ENCODE measurements around the gene CRB3. TPM values are rescaled to one million over a fixed set of nuclear protein-coding genes. Genes with fewer than 3 reads are reported as not detected.

CRB3 gene
- total and polyA plus RNA-seq, 2 of the 8 experiments (the other 6 are each of a cell fraction or from before 2014, with no cell fraction given): 21.1 to 24.6 TPM

DNA sequence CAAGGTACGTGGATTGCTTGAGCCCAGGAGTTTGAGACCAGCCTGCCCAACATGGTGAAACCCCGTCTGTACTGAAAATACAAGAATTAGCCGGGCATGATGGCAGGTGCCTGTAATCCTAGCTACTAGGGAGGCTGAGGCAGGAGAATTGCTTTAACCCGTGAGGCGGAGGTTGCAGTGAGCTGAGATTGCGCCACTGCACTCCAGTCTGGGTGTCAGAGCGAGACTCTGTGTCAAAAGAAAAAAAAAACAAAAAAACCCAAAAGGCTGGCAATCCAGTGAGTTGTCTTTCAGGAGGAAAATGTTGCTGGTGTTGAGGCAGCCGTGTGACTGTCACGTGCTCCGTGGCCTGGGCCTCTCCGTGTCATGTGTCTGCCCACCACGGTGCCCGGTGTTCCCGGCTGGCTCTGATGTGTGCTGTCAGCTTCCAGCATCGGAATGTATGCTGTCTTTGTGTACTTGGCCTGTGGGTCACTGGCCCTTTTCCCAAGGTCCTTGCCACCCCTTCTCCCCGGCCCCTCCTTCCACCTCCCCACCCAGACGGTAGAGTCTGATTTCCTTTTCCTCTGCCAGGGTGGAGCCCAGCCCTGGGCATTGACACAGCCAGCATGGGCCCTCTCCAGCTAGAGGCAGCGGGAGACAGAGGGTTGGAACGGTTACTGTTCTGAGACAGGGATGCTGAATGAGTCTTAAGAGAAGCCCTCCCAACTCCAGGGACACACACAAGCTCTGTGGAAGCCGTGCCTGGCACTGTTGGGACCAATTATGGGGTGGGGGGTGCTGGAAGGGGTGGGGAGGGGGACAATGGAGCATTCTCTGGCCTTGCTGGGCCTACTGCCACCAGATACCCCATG is 45.3 kb downstream of the CRB3 start:
- Histone ChIP-seq H2BK20ac (ENCODE audit: low read length) (no peak overlapping the region), H3K18ac (ENCODE audit: extremely low read depth, low read length) (no peak overlapping the region), H3K14ac (ENCODE audit: insufficient read length) (no peak overlapping the region), H3K23me2 (ENCODE audit: low read depth, low read length) (no peaks in the 10 kb centered on the region), H3K79me2 (ENCODE audit: control insufficient read depth in 1 of 2, insufficient read depth in 2 of 2, low read length in 2 of 2) (no peaks in the 10 kb centered on the region), H3K4ac (replicated peaks; ENCODE audit: insufficient read length, low read depth, low read length) (no peak overlapping the region), H3K27me3 (replicated peaks in 1 of 4; ENCODE audit: control insufficient read depth in 3 of 4, extremely low read depth in 1 of 4, insufficient read depth in 3 of 4, low read length in 3 of 4) (no peaks in the 10 kb centered on the region), H3K56ac (replicated peaks; ENCODE audit: insufficient read length, low read depth, low read length) (no peak overlapping the region), H2BK120ac (replicated peaks; ENCODE audit: low read depth, low read length) (no peak overlapping the region), H2BK5ac (ENCODE audit: low read depth, low read length) (no peak overlapping the region), H3K4me3 (ENCODE audit: extremely low read depth in 1 of 4, insufficient read depth in 2 of 4, low read depth in 3 of 4, low read length in 4 of 4) (no peak overlapping the region), H2AK5ac (ENCODE audit: low read depth, low read length) (no peak overlapping the region), H3K9ac (replicated peaks in 1 of 4; ENCODE audit: extremely low read depth in 1 of 4, low read depth in 3 of 4, low read length in 3 of 4) (no peak overlapping the region), H3K79me1 (ENCODE audit: low read depth, low read length) (no peaks in the 10 kb centered on the region), H3K9me3 (ENCODE audit: insufficient read depth in 2 of 2, low read depth in 1 of 2, low read length in 1 of 2) (no peaks in the 10 kb centered on the region), H3K4me2 (ENCODE audit: insufficient read depth in 1 of 2, low read depth in 2 of 2, low read length in 2 of 2) (no peak overlapping the region), H3K36me3 (ENCODE audit: control insufficient read depth in 2 of 4, insufficient read depth in 4 of 4, low read length in 3 of 4) (no peaks in the 10 kb centered on the region), H4K91ac (replicated peaks; ENCODE audit: insufficient read length, low read length) (no peak overlapping the region), H4K5ac (ENCODE audit: insufficient read length, low read depth, low read length) (no peak overlapping the region), H2BK12ac (ENCODE audit: low read depth, low read length) (no peak overlapping the region), H2BK15ac (ENCODE audit: low read length) (no peak overlapping the region), H4K8ac (ENCODE audit: extremely low read depth, insufficient read depth, low read length) (no peak overlapping the region; the same call in none of the 2 replicates), H3K4me1 (replicated peaks in 1 of 4; ENCODE audit: control insufficient read depth in 3 of 4, insufficient read depth in 4 of 4, low read length in 3 of 4) (no peaks in the 10 kb centered on the region), H4K20me1 (replicated peaks in 1 of 2; ENCODE audit: control insufficient read depth in 1 of 2, insufficient read depth in 2 of 2, low read length in 2 of 2) (no peaks in the 10 kb centered on the region), H3K23ac (ENCODE audit: insufficient read length) (no peak overlapping the region), H3K27ac (ENCODE audit: low read depth, low read length) (no peak overlapping the region), H2AFZ (ENCODE audit: low read length) (no peak overlapping the region)
- DNase-seq (ENCODE audit: low read depth in 1 of 2, low spot score in 2 of 2): no peak
- no peak for FAIRE-seq
- POLR2A ChIA-PET (ENCODE audit: partially characterized antibody): no interaction called here
- WGBS, 2 experiments (ENCODE audit: extremely low coverage in 1 of 2, insufficient coverage in 1 of 2, insufficient read length in 1 of 2, insufficient replicate concordance in 2 of 2, low coverage in 1 of 2, low lambda C conversion rate in 2 of 2, missing lambda C conversion rate in 1 of 2): 88% methylated on average over 19 of the region's 20 CpGs; no CpG with 5 or more reads in 1 of the 2 experiments
- CTCF ChIA-PET (ENCODE audit: partially characterized antibody): interaction anchor here (0.7 to 4.7 kb wide), 2 partner anchors 27 to 122 kb away, joined by 3 to 19 read pairs; partner anchors contain the start of gene DENND1C
- TF ChIP-seq SRF (IDR thresholded peaks at IDR 0.05; ENCODE audit: low read depth, low read length) (no peak), CHD1 (IDR thresholded peaks at IDR 0.05; ENCODE audit: low read depth, low read length) (no peak), MAFK (IDR thresholded peaks at IDR 0.05; ENCODE audit: low read depth, low read length) (no peak), RFX5 (IDR thresholded peaks at IDR 0.05; ENCODE audit: borderline replicate concordance, low read depth, low read length) (no peak), SIX5 (IDR thresholded peaks at IDR 0.05; ENCODE audit: low read depth, low read length) (no peak), SP1 (IDR thresholded peaks at IDR 0.05; ENCODE audit: low read depth, low read length) (no peak), PHF8 (conservative IDR thresholded peaks at IDR 0.05; ENCODE audit: low read depth, low read length) (no peak), SP4 (IDR thresholded peaks at IDR 0.05; ENCODE audit: low read length) (no peak), EZH2 (IDR thresholded peaks at IDR 0.05; ENCODE audit: low read depth, low read length, severe bottlenecking) (no peak), SUZ12 (IDR thresholded peaks at IDR 0.05; ENCODE audit: low read length) (no peak), TEAD4 (IDR thresholded peaks at IDR 0.05; ENCODE audit: low read depth, low read length) (no peak)
- TF ChIP-seq, protein P1, sequence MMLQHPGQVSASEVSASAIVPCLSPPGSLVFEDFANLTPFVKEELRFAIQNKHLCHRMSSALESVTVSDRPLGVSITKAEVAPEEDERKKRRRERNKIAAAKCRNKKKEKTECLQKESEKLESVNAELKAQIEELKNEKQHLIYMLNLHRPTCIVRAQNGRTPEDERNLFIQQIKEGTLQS (IDR thresholded peaks at IDR 0.05; ENCODE audit: insufficient read depth, low read depth, low read length): no peak
- TF ChIP-seq, protein P2, sequence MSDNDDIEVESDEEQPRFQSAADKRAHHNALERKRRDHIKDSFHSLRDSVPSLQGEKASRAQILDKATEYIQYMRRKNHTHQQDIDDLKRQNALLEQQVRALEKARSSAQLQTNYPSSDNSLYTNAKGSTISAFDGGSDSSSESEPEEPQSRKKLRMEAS (IDR thresholded peaks at IDR 0.05): no peak

All from H1 (cell line).